GM23338 (cell line): ENCODE measurements around the gene AOPEP.

ENCODE experiments used
- CREB1 ChIP-seq: fragments of 250-450 bp; sonication (Bioruptor Pico); IDR thresholded peaks from 2 replicates; pipeline ENCODE4 v1.5.0; 2020; ENCODE audit warnings: low read depth, mild to moderate bottlenecking, moderate library complexity
- CTCF ChIP-seq, 2 experiments: fragments of 200-600 bp in 1 of 2; sonication (generic) in 1 of 2; conservative IDR thresholded peaks; 2 replicates each; pipeline versions ENCODE4 v1.5.1 to v1.6.1; 2016 to 2017; ENCODE audit warnings: antibody characterized with exemption in 2 of 2, low read depth in 2 of 2, mild to moderate bottlenecking in 2 of 2, moderate library complexity in 1 of 2
- ETS1 ChIP-seq: IDR thresholded peaks from 2 replicates; pipeline ENCODE4 v1.6.1; 2016; ENCODE audit warnings: antibody characterized with exemption
- EZH2 ChIP-seq: fragments of 200-600 bp; sonication (generic); IDR thresholded peaks from one replicate; pipeline ENCODE4 v1.8.0; 2017; ENCODE audit warnings: antibody characterized with exemption, mild to moderate bottlenecking, low read depth; ENCODE audit not compliant: unreplicated experiment
- EZH2phosphoT487 ChIP-seq: fragments of 200-600 bp; sonication (generic); IDR thresholded peaks from one replicate; pipeline ENCODE4 v1.8.1; 2018; ENCODE audit warnings: antibody characterized with exemption; ENCODE audit not compliant: unreplicated experiment
- JUNB ChIP-seq: IDR thresholded peaks from one replicate; pipeline ENCODE4 v1.6.1; 2016; ENCODE audit warnings: antibody characterized with exemption; ENCODE audit not compliant: unreplicated experiment
- POLR2AphosphoS5 ChIP-seq: IDR thresholded peaks from 2 replicates; pipeline ENCODE4 v1.6.1; 2016; ENCODE audit warnings: antibody characterized with exemption, low read depth
- REST ChIP-seq: IDR thresholded peaks from one replicate; pipeline ENCODE4 v1.6.1; 2018; ENCODE audit warnings: antibody characterized with exemption; ENCODE audit not compliant: unreplicated experiment
- ZNF114 ChIP-seq: fragments of 250-450 bp; sonication (Bioruptor Pico); IDR thresholded peaks from 2 replicates; pipeline ENCODE4 v1.5.0; 2020; ENCODE audit warnings: mild to moderate bottlenecking, moderate library complexity

- TF ChIP-seq CTCF (conservative IDR thresholded peaks at IDR 0.05; ENCODE audit: low read depth in 2 of 2) (no peak), POLR2AphosphoS5 (no peak), EZH2 (no peak), REST (no peak), EZH2phosphoT487 (no peak), JUNB (no peak), ETS1 (no peak), ZNF114 (no peak), CREB1 (CRISPR knock-in tag) (no peak)
Observed at GRCh38 chr9:94792511-94792910, 66.0 kb downstream of the AOPEP start.
